Liver (tissue), 9 donors: ENCODE data around the gene PLA2R1. TPM values are rescaled to one million over a fixed set of nuclear protein-coding genes. Genes with fewer than 3 reads are reported as not detected.

Experiments used
- DNase-seq: peaks from one replicate; pipeline ENCODE4 v3.0.0-alpha.2; 2017; ENCODE audit warnings: low spot score
- H3K27ac ChIP-seq, 2 donors: one replicate each; pipeline ENCODE4 v1.7.0; 2013; ENCODE audit warnings: inconsistent platforms in 2 of 2, low read length in 2 of 2, control low read depth in 1 of 2, low read depth in 1 of 2, mild to moderate bottlenecking in 1 of 2
- H3K27me3 ChIP-seq, 4 donors: one replicate each; pipeline versions ENCODE4 v1.6.1 to v1.7.0; 2013; ENCODE audit warnings: low read length in 3 of 4, inconsistent platforms in 1 of 4, mild to moderate bottlenecking in 1 of 4, moderate library complexity in 1 of 4; ENCODE audit not compliant: control insufficient read depth in 4 of 4, insufficient read depth in 4 of 4
- H3K36me3 ChIP-seq, 4 donors: one replicate each; pipeline versions ENCODE4 v1.6.1 to v1.7.0; 2013; ENCODE audit warnings: low read length in 3 of 4, mild to moderate bottlenecking in 3 of 4, low read depth in 1 of 4, moderate library complexity in 1 of 4; ENCODE audit not compliant: control insufficient read depth in 4 of 4, insufficient read depth in 3 of 4
- H3K4me1 ChIP-seq, 4 donors: one replicate each; pipeline versions ENCODE4 v1.6.1 to v1.7.0; 2013; ENCODE audit warnings: low read length in 3 of 4, mild to moderate bottlenecking in 3 of 4, moderate library complexity in 1 of 4; ENCODE audit not compliant: control insufficient read depth in 4 of 4, insufficient read depth in 4 of 4
- H3K4me3 ChIP-seq, 3 donors: one replicate each; pipeline versions ENCODE4 v1.6.1 to v1.7.0; 2013; ENCODE audit warnings: low read length in 3 of 3, control low read depth in 1 of 3, low read depth in 1 of 3, mild to moderate bottlenecking in 1 of 3
- H3K9ac ChIP-seq, 2 donors: one replicate each; pipeline ENCODE4 v1.7.0; 2013; ENCODE audit warnings: low read length in 2 of 2, mild to moderate bottlenecking in 2 of 2, moderate library complexity in 2 of 2, control low read depth in 1 of 2, low read depth in 1 of 2
- H3K9me3 ChIP-seq, 4 donors: one replicate each; pipeline versions ENCODE4 v1.6.1 to v1.7.0; 2013; ENCODE audit warnings: low read length in 3 of 4; ENCODE audit not compliant: control insufficient read depth in 4 of 4
- EGR1 ChIP-seq, 2 donors: IDR thresholded peaks; 2 replicates each; pipeline ENCODE4 v1.6.1; 2016 to 2018; ENCODE audit warnings: antibody characterized with exemption in 2 of 2, low read depth in 2 of 2
- FOXA1 ChIP-seq: IDR thresholded peaks from 2 replicates; pipeline ENCODE4 v1.6.1; 2016; ENCODE audit warnings: antibody characterized with exemption
- FOXA2 ChIP-seq: IDR thresholded peaks from 2 replicates; pipeline ENCODE4 v1.6.1; 2016; ENCODE audit warnings: antibody characterized with exemption
- GABPA ChIP-seq, 2 donors: IDR thresholded peaks in 1 of 2; conservative IDR thresholded peaks in 1 of 2; 2 replicates each; pipeline ENCODE4 v1.6.1; 2016; ENCODE audit warnings: antibody characterized with exemption in 2 of 2, mild to moderate bottlenecking in 1 of 2, moderate library complexity in 1 of 2
- HNF4A ChIP-seq, 2 donors: conservative IDR thresholded peaks; 2 replicates each; pipeline ENCODE4 v1.6.1; 2016; ENCODE audit warnings: antibody characterized with exemption in 2 of 2, mild to moderate bottlenecking in 2 of 2
- HNF4G ChIP-seq: IDR thresholded peaks from 2 replicates; pipeline ENCODE4 v1.6.1; 2016; ENCODE audit warnings: antibody characterized with exemption
- JUND ChIP-seq, 2 donors: IDR thresholded peaks; 2 replicates each; pipeline ENCODE4 v1.6.1; 2016; ENCODE audit warnings: antibody characterized with exemption in 2 of 2
- NR2F2 ChIP-seq: IDR thresholded peaks from 2 replicates; pipeline ENCODE4 v1.6.1; 2016; ENCODE audit warnings: antibody characterized with exemption
- RXRA ChIP-seq, 2 donors: IDR thresholded peaks; 2 replicates each; pipeline ENCODE4 v1.6.1; 2017 to 2018; ENCODE audit warnings: antibody characterized with exemption in 2 of 2, mild to moderate bottlenecking in 1 of 2
- SP1 ChIP-seq: IDR thresholded peaks from 2 replicates; pipeline ENCODE4 v1.6.1; 2018; ENCODE audit warnings: antibody characterized with exemption, mild to moderate bottlenecking
- YY1 ChIP-seq: IDR thresholded peaks from 2 replicates; pipeline ENCODE4 v1.6.1; 2016; ENCODE audit warnings: antibody characterized with exemption, mild to moderate bottlenecking
- WGBS: extraction: QIAGEN DNeasy Blood & Tissue Kit; methylation state at CpG from one replicate; pipeline ENCODE4 v1.1.7; 2013; 5-methylcytosine and 5-hydroxymethylcytosine counted together
- polyA plus RNA-seq, 2 donors: library from polyadenylated mRNA; stranded (reverse) in 1 of 2; unstranded in 1 of 2; fragments of 200-250 nt in 1 of 2; fragments of >200 nt in 1 of 2; fragmentation: Nextera tagmentation in 1 of 2; extraction: Ambion mirVana in 1 of 2; gene quantifications; one replicate each; pipeline versions ENCODE4 v1.2.1 to v1.2.3, GENCODE V29; 2013 to 2015
- total RNA-seq, 2 donors: library from RNA; depleted of rRNA; stranded (reverse); fragments of >200 nt; gene quantifications; one replicate each; pipeline ENCODE4 v1.2.3, GENCODE V29; 2014
- TF ChIP-seq, protein P1 (sequence below): IDR thresholded peaks from 2 replicates; pipeline ENCODE4 v1.6.1; 2016; ENCODE audit warnings: antibody characterized with exemption, mild to moderate bottlenecking
- TF ChIP-seq, protein P2 (sequence below): IDR thresholded peaks from 2 replicates; pipeline ENCODE4 v1.6.1; 2016; ENCODE audit warnings: antibody characterized with exemption
- TF ChIP-seq, protein P3 (sequence below): fragments of 150-350 bp; IDR thresholded peaks from 2 replicates; pipeline ENCODE4 v1.5.1; 2017; ENCODE audit warnings: improper control_type of control experiment, low read depth, low read length; ENCODE audit not compliant: missing input control
- TF ChIP-seq, protein P4 (sequence below): IDR thresholded peaks from 2 replicates; pipeline ENCODE4 v1.6.1; 2016; ENCODE audit warnings: antibody characterized with exemption
- TF ChIP-seq, protein P5 (sequence below): IDR thresholded peaks from 2 replicates; pipeline ENCODE4 v1.6.1; 2016; ENCODE audit warnings: antibody characterized with exemption
- donor health status: healthy.
- donor health status: healthy.
- donor health status: healthy.
- donor health status: healthy.
- donor health status: healthy.

PLA2R1 gene
- total and polyA plus RNA-seq, 4 donors, result 0.61 to 2.3 (median 0.66) TPM

DNA sequence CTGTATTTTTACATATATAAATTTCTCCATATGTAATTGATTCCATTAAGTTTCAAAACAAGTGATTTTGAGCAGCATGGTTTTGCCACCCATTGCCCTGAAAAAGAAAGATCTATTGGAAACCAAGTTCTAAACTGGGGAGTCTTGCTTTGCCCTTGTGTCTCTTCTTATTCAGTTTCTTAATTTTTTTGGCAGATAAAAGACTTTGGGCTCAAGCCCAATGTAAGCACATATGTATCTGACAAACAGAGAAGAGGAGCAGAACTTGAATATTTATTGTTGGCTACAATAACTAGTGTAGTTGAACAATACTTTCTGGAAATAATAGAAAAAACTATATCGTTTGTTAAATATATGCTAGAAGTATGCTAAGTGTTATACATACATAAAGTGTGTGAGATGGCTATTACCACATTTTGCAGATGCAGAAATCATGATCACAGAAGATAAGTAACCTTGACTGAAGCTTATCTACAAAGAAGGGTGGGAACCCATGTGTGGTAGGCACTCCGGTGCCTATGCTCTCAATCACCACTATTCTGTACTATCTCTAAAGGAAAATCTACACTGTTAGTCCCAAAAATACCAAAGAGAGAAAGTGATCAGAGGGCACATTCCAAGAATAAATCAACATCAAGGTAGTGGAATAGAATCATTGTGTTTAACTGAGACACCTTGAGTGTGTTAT is 109.1 kb downstream of the PLA2R1 start:
- H3K36me3 ChIP-seq, result no peaks in the 10 kb centered on the region
- DNase-seq, result no peak
- H3K4me1 ChIP-seq, result no peaks in the 10 kb centered on the region
- TF ChIP-seq, protein P1, sequence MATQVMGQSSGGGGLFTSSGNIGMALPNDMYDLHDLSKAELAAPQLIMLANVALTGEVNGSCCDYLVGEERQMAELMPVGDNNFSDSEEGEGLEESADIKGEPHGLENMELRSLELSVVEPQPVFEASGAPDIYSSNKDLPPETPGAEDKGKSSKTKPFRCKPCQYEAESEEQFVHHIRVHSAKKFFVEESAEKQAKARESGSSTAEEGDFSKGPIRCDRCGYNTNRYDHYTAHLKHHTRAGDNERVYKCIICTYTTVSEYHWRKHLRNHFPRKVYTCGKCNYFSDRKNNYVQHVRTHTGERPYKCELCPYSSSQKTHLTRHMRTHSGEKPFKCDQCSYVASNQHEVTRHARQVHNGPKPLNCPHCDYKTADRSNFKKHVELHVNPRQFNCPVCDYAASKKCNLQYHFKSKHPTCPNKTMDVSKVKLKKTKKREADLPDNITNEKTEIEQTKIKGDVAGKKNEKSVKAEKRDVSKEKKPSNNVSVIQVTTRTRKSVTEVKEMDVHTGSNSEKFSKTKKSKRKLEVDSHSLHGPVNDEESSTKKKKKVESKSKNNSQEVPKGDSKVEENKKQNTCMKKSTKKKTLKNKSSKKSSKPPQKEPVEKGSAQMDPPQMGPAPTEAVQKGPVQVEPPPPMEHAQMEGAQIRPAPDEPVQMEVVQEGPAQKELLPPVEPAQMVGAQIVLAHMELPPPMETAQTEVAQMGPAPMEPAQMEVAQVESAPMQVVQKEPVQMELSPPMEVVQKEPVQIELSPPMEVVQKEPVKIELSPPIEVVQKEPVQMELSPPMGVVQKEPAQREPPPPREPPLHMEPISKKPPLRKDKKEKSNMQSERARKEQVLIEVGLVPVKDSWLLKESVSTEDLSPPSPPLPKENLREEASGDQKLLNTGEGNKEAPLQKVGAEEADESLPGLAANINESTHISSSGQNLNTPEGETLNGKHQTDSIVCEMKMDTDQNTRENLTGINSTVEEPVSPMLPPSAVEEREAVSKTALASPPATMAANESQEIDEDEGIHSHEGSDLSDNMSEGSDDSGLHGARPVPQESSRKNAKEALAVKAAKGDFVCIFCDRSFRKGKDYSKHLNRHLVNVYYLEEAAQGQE, result no peak
- TF ChIP-seq GABPA (IDR thresholded peaks at IDR 0.05 in 1 of 2, conservative IDR thresholded peaks at IDR 0.05 in 1 of 2) (no peak), RXRA (IDR thresholded peaks at IDR 0.05) (no peak), NR2F2 (no peak), FOXA1 (no peak), EGR1 (IDR thresholded peaks at IDR 0.05; ENCODE audit: low read depth in 2 of 2) (no peak), SP1 (no peak), HNF4G (no peak), HNF4A (conservative IDR thresholded peaks at IDR 0.05) (no peak), FOXA2 (no peak), JUND (IDR thresholded peaks at IDR 0.05) (no peak), YY1 (no peak)
- TF ChIP-seq, protein P2, sequence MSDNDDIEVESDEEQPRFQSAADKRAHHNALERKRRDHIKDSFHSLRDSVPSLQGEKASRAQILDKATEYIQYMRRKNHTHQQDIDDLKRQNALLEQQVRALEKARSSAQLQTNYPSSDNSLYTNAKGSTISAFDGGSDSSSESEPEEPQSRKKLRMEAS, result no peak
- TF ChIP-seq, protein P3, sequence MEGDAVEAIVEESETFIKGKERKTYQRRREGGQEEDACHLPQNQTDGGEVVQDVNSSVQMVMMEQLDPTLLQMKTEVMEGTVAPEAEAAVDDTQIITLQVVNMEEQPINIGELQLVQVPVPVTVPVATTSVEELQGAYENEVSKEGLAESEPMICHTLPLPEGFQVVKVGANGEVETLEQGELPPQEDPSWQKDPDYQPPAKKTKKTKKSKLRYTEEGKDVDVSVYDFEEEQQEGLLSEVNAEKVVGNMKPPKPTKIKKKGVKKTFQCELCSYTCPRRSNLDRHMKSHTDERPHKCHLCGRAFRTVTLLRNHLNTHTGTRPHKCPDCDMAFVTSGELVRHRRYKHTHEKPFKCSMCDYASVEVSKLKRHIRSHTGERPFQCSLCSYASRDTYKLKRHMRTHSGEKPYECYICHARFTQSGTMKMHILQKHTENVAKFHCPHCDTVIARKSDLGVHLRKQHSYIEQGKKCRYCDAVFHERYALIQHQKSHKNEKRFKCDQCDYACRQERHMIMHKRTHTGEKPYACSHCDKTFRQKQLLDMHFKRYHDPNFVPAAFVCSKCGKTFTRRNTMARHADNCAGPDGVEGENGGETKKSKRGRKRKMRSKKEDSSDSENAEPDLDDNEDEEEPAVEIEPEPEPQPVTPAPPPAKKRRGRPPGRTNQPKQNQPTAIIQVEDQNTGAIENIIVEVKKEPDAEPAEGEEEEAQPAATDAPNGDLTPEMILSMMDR, result no peak
- TF ChIP-seq, protein P4, sequence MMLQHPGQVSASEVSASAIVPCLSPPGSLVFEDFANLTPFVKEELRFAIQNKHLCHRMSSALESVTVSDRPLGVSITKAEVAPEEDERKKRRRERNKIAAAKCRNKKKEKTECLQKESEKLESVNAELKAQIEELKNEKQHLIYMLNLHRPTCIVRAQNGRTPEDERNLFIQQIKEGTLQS, result no peak
- TF ChIP-seq, protein P5, sequence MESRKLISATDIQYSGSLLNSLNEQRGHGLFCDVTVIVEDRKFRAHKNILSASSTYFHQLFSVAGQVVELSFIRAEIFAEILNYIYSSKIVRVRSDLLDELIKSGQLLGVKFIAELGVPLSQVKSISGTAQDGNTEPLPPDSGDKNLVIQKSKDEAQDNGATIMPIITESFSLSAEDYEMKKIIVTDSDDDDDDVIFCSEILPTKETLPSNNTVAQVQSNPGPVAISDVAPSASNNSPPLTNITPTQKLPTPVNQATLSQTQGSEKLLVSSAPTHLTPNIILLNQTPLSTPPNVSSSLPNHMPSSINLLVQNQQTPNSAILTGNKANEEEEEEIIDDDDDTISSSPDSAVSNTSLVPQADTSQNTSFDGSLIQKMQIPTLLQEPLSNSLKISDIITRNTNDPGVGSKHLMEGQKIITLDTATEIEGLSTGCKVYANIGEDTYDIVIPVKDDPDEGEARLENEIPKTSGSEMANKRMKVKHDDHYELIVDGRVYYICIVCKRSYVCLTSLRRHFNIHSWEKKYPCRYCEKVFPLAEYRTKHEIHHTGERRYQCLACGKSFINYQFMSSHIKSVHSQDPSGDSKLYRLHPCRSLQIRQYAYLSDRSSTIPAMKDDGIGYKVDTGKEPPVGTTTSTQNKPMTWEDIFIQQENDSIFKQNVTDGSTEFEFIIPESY, result no peak
- H3K27me3 ChIP-seq, result peaks cover 0 to 6% (median 0%) of the 10 kb centered on the region in 4 donors
- H3K27ac ChIP-seq, result no peak overlapping the region
- H3K9ac ChIP-seq, result no peak overlapping the region
- H3K4me3 ChIP-seq, result no peak overlapping the region
- 89% methylated on average over 2 of the region's 2 CpGs for WGBS
- H3K9me3 ChIP-seq, result no peaks in the 10 kb centered on the region
